OCI-LY3 (cell line): ENCODE data around the gene NCCRP1.

ENCODE experiments used
- H2AFZ ChIP-seq: fragments of 200-600, 300-600 bp; shearing (Covaris generic); 2 replicates; pipeline ENCODE4 v1.6.0; 2014; ENCODE audit warnings: antibody characterized with exemption, low read depth, low read length
- H3K27ac ChIP-seq: fragments of 200-600, 300-600 bp; sonication (generic); 2 replicates; pipeline ENCODE4 v1.5.1; 2014; ENCODE audit warnings: mild to moderate bottlenecking, low read length, moderate library complexity, mixed read lengths
- H3K27me3 ChIP-seq: fragments of 200-600, 300-600 bp; sonication (generic); 2 replicates; pipeline ENCODE4 v1.6.1; 2014; ENCODE audit warnings: low read depth, low read length, mixed read lengths
- H3K36me3 ChIP-seq: fragments of 200-600, 300-600 bp; sonication (generic); replicated peaks from 2 replicates; pipeline ENCODE3; 2014; ENCODE audit warnings: low read depth, low read length, mixed read lengths
- H3K4me1 ChIP-seq: fragments of 300-600, 200-600 bp; sonication (generic); 2 replicates; pipeline ENCODE4 v1.6.1; 2014; ENCODE audit warnings: low read length, mixed read lengths
- H3K4me2 ChIP-seq: fragments of 200-600, 300-600 bp; sonication (generic); 2 replicates; pipeline ENCODE4 v1.6.1; 2014; ENCODE audit warnings: low read length, mixed read lengths
- H3K4me3 ChIP-seq: fragments of 300-600, 200-600 bp; sonication (generic); 2 replicates; pipeline ENCODE4 v1.5.1; 2014; ENCODE audit warnings: antibody characterized with exemption, mild to moderate bottlenecking, low read length, moderate library complexity
- H3K79me2 ChIP-seq: fragments of 300-600, 200-600 bp; shearing (Covaris generic); 2 replicates; pipeline ENCODE4 v1.6.1; 2014; ENCODE audit warnings: mild to moderate bottlenecking, low read length, mixed read lengths
- H3K9ac ChIP-seq: fragments of 300-600, 200-600 bp; shearing (Covaris generic); 2 replicates; pipeline ENCODE4 v1.6.0; 2014; ENCODE audit warnings: mild to moderate bottlenecking, low read length, moderate library complexity
- H3K9me3 ChIP-seq: fragments of 200-600, 300-600 bp; shearing (Covaris generic); 2 replicates; pipeline ENCODE4 v1.6.1; 2014; ENCODE audit warnings: low read length, mixed read lengths; ENCODE audit not compliant: insufficient read depth
- H4K20me1 ChIP-seq: fragments of 200-600, 300-600 bp; sonication (generic); 2 replicates; pipeline ENCODE4 v1.6.1; 2016; ENCODE audit warnings: low read length, mixed read lengths; ENCODE audit not compliant: insufficient read depth
- EZH2phosphoT487 ChIP-seq: fragments of 200-600 bp; shearing (Covaris generic); IDR thresholded peaks from 2 replicates; pipeline ENCODE4 v1.6.1; 2018; ENCODE audit warnings: antibody characterized with exemption, mixed run types, low read depth
- TF ChIP-seq, protein P1 (sequence below): fragments of 200-600, 300-600 bp; sonication (generic); IDR thresholded peaks from 2 replicates; pipeline ENCODE4 v1.5.1; 2014; ENCODE audit warnings: antibody characterized with exemption, low read length, low read depth

NCCRP1 gene

DNA sequence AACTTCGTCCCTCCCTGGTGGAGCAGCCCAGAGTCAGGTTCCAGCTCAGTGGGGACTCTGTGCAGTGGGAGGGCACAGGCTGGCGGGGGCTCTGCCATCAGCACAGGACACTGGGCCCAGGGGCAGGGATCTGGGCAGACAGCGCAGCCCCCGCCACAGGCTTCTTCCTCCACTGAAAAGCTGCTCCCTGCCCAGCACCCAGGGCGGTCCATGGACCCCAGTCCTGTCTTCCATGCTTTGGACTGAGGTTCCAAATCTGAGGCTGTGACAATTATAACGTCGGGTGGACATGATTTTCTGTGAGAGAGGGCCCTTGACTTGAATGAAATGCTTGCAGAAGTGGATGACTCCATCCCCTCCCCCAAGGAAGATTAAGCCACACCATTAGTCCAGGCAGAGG, 21.2 kb upstream of the NCCRP1 start:
- Histone ChIP-seq H4K20me1 (no peaks in the 10 kb centered on the region), H3K27ac (no peak overlapping the region), H3K4me1 (no peaks in the 10 kb centered on the region), H3K27me3 (no peaks in the 10 kb centered on the region), H3K4me3 (no peak overlapping the region), H3K4me2 (no peak overlapping the region), H3K9me3 (no peaks in the 10 kb centered on the region), H3K9ac (no peak overlapping the region), H3K36me3 (peaks cover 5% of the 10 kb centered on the region), H3K79me2 (no peaks in the 10 kb centered on the region), H2AFZ (no peak overlapping the region)
- TF ChIP-seq EZH2phosphoT487, result no peak
- TF ChIP-seq, protein P1, sequence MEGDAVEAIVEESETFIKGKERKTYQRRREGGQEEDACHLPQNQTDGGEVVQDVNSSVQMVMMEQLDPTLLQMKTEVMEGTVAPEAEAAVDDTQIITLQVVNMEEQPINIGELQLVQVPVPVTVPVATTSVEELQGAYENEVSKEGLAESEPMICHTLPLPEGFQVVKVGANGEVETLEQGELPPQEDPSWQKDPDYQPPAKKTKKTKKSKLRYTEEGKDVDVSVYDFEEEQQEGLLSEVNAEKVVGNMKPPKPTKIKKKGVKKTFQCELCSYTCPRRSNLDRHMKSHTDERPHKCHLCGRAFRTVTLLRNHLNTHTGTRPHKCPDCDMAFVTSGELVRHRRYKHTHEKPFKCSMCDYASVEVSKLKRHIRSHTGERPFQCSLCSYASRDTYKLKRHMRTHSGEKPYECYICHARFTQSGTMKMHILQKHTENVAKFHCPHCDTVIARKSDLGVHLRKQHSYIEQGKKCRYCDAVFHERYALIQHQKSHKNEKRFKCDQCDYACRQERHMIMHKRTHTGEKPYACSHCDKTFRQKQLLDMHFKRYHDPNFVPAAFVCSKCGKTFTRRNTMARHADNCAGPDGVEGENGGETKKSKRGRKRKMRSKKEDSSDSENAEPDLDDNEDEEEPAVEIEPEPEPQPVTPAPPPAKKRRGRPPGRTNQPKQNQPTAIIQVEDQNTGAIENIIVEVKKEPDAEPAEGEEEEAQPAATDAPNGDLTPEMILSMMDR, result no peak

DNA sequence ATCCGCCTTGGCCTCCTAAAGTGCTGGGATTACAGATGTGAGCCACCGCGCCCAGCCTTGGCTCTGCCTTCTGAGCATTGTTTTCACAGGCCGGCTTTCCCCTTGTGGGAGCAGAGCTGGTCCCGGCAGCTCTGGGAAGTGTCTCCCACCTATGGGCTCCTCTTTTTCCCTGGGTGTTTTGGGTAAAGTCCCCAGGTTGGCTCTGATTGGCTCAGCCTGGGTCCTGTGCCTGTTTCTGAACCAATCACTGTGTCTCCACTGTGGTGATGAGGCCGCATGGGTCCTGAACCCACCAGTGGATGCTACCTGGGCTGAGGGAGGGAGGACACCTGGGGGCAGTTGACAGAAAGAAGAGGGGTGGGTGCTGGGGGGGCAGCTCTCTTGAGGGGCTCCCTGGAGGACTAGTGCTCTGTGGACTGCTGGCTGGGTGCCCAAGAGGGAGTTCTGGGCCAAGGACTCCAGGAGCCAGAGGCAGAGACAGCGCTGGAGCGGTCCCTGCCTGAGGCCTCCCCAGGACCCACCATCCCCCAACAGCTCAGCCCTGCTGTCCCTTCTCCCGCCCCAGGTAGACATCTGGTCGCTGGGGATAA, 19.6 kb upstream of the NCCRP1 start:
- no peaks in the 10 kb centered on the region for H4K20me1 ChIP-seq
- no peaks in the 10 kb centered on the region for H3K9me3 ChIP-seq
- no peak overlapping the region for H3K4me2 ChIP-seq
- no peaks in the 10 kb centered on the region for H3K79me2 ChIP-seq
- H3K4me1 ChIP-seq, result no peaks in the 10 kb centered on the region
- H3K4me3 ChIP-seq, result no peak overlapping the region
- no peaks in the 10 kb centered on the region for H3K27me3 ChIP-seq
- no peak overlapping the region for H3K27ac ChIP-seq
- H3K36me3 ChIP-seq, result peaks cover 3% of the 10 kb centered on the region
- TF ChIP-seq EZH2phosphoT487, result no peak
- TF ChIP-seq, protein P1, result no peak
- H3K9ac ChIP-seq, result no peak overlapping the region
- no peak overlapping the region for H2AFZ ChIP-seq

DNA sequence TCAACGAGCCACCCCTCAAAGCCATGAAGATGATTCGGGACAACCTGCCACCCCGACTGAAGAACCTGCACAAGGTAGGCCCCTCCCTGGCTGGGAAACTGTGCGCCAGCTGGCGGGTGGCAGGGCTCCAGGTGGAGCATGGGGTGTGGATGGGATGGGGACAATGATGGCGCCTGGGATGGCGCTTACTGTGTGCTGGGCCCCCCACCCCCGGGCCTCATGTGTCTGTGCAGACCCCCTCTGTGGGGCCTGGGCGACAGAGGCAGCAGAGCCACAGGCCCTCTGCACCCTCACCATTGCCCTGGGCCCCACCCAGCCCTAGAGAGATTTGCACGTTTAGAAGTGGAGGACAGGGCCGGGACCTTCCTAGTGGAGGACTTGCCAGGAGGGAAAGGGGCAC, 19.0 kb upstream of the NCCRP1 start:
- no peaks in the 10 kb centered on the region for H3K79me2 ChIP-seq
- H4K20me1 ChIP-seq, result no peaks in the 10 kb centered on the region
- no peak overlapping the region for H3K4me2 ChIP-seq

DNA sequence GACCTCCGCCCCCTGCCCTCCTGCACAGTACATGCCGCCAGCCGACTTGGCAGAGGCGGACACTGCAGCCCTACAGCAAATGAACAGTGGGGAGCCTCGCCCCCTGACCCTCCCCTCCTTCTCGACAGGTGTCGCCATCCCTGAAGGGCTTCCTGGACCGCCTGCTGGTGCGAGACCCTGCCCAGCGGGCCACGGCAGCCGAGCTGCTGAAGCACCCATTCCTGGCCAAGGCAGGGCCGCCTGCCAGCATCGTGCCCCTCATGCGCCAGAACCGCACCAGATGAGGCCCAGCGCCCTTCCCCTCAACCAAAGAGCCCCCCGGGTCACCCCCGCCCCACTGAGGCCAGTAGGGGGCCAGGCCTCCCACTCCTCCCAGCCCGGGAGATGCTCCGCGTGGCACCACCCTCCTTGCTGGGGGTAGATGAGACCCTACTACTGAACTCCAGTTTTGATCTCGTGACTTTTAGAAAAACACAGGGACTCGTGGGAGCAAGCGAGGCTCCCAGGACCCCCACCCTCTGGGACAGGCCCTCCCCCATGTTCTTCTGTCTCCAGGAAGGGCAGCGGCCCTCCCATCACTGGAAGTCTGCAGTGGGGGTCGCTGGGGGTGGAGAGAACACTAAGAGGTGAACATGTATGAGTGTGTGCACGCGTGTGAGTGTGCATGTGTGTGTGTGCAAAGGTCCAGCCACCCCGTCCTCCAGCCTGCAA, 18.3 kb upstream of the NCCRP1 start:
- H3K27me3 ChIP-seq, result no peaks in the 10 kb centered on the region
- no peak overlapping the region for H3K9ac ChIP-seq
- TF ChIP-seq EZH2phosphoT487, result no peak
- TF ChIP-seq, protein P1, result no peak
- no peaks in the 10 kb centered on the region for H3K9me3 ChIP-seq
- H3K79me2 ChIP-seq, result no peaks in the 10 kb centered on the region
- H3K4me1 ChIP-seq, result no peaks in the 10 kb centered on the region
- H3K4me3 ChIP-seq, result no peak overlapping the region
- H4K20me1 ChIP-seq, result no peaks in the 10 kb centered on the region
- H3K4me2 ChIP-seq, result no peak overlapping the region
- no peak overlapping the region for H2AFZ ChIP-seq
- H3K27ac ChIP-seq, result no peak overlapping the region
- peaks cover 3% of the 10 kb centered on the region for H3K36me3 ChIP-seq

More for the DNA sequence above, 19.0 kb upstream of the NCCRP1 start:
- peaks cover 3% of the 10 kb centered on the region for H3K36me3 ChIP-seq
- no peaks in the 10 kb centered on the region for H3K9me3 ChIP-seq
- no peak overlapping the region for H2AFZ ChIP-seq
- TF ChIP-seq, protein P1, result no peak
- no peak for TF ChIP-seq EZH2phosphoT487
- H3K4me1 ChIP-seq, result no peaks in the 10 kb centered on the region
- H3K4me3 ChIP-seq, result no peak overlapping the region
- no peak overlapping the region for H3K9ac ChIP-seq
- no peak overlapping the region for H3K27ac ChIP-seq
- no peaks in the 10 kb centered on the region for H3K27me3 ChIP-seq
